Epithelial cell of esophagus (primary cell): ENCODE data around the gene KCNK7.

Experiments used
- DNase-seq: peaks from one replicate; pipeline ENCODE4 v3.0.0; 2010; ENCODE audit warnings: low read depth
- H3K4me3 ChIP-seq: 2 replicates; pipeline ENCODE4 v1.5.1; 2011; ENCODE audit warnings: mild to moderate bottlenecking, low read length, control low read depth
- TF ChIP-seq, protein P1 (sequence below): IDR thresholded peaks from 2 replicates; pipeline ENCODE4 v1.5.1; 2011; ENCODE audit warnings: low read depth, mild to moderate bottlenecking, low read length, control low read depth, inconsistent platforms; ENCODE audit not compliant: insufficient read depth; ENCODE audit errors: missing control alignments

Gene KCNK7

DNA sequence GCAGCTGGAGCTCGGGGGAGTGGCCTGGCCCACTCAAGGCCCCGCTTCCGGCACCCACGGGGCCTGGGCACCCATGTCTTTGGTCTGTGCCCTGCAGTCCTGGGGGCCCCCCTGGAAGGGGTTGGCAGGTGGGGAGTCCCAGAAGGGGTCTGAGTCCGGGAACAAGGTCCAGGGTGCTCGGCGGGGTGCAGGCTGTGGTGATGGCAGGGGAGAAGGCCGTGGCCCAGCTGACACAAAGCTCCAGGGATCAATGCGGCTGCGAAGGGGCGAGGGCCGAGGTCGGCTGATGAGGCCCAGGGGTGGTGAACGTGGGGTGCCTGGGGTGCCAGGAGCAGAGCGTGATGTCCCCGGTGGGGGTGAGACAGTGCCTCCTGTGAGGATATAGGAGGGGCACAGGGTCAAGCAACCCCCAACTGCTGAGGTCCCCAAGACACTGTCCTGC is 2.7 kb upstream of the KCNK7 start:
- no peak overlapping the region for H3K4me3 ChIP-seq
- no peak for DNase-seq
- TF ChIP-seq, protein P1, sequence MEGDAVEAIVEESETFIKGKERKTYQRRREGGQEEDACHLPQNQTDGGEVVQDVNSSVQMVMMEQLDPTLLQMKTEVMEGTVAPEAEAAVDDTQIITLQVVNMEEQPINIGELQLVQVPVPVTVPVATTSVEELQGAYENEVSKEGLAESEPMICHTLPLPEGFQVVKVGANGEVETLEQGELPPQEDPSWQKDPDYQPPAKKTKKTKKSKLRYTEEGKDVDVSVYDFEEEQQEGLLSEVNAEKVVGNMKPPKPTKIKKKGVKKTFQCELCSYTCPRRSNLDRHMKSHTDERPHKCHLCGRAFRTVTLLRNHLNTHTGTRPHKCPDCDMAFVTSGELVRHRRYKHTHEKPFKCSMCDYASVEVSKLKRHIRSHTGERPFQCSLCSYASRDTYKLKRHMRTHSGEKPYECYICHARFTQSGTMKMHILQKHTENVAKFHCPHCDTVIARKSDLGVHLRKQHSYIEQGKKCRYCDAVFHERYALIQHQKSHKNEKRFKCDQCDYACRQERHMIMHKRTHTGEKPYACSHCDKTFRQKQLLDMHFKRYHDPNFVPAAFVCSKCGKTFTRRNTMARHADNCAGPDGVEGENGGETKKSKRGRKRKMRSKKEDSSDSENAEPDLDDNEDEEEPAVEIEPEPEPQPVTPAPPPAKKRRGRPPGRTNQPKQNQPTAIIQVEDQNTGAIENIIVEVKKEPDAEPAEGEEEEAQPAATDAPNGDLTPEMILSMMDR, result no peak

DNA sequence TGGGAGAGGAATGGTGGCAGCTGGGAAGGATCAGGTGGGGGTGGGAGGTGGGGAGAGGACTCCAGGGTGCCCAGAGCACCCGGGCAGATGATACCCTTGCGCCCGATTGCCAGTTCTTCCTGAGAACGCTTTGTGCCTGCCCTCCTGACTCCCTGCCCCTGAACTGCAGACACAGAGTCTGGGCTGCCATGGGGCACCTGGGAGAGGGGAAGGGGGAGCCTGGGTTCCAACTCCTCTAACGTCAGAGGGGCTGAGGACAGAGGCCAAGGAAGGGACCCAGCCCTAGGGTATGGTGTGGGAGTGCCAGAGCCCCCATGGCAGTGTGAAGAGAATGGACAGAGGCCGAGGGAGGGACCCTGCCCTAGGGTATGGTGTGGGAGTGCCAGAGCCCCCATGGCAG is 920 bp upstream of the KCNK7 start:
- no peak overlapping the region for H3K4me3 ChIP-seq
- TF ChIP-seq, protein P1, result no peak

DNA sequence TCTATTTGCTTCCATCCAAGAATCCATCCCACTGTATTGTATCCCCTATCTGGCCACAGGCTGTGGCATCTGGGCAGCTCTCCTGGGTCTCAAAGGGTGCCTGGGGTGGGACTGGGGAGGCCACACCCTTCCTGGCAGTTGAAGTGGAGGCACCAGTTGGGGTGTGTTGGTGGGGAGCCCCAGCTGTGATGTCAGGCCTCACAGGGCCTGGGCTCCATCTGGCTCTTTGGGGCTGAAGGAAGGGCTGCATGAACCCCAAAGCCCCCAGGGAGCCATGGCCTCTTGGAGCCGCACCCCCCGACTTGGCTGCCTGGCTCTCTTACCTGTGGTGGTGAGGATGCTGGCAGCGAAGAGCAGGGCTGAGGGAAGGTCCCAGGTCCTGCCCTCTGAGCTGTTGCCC is 469 bp downstream of the KCNK7 start:
- DNase-seq, result no peak
- no peak overlapping the region for H3K4me3 ChIP-seq
- TF ChIP-seq, protein P1, result no peak

More for the DNA sequence above, 920 bp upstream of the KCNK7 start:
- no peak for DNase-seq

DNA sequence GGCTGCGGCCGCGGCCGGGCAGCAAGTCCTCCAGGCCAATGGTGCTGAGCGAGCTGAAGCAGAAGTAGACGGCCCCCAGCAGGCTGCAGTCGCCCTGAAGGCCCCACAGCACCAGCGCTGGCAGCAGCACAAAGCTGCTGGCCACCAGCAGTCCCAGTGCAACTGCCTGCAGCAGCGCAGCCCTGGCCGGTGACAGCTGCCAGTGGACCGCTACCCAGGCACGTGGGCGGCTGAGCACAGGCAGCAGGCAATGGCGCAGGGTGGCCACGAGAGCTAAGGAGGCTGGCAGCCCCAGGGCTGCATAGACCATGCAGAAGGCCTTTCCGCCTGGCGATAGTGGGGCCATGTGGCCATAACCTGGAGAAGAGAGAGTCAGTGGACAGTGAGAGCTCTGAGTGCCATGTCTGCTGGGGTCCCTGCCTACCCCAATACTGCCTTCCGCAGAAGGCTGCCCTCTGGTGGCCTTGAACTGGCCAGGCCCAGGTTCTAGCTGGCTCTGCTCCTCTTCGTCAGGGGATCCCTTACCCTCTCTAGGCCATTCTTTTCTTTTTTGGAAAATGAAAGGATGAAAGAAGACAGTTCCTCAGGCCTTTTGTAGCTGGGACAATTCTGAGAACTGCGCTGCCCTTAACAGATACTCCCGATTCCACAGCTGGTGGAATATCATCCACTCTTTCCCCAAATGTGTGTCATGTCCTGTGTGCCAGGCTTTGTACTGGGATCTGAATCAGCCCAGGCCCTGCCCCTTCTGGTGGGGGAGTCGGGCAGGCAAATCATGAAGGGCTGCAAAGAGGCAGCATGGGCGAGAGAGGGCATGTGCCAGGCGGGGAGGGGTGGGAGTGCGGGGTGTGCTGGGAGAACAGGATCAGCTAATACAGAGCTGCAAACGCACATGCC is 1.8 kb downstream of the KCNK7 start:
- H3K4me3 ChIP-seq, result no peak overlapping the region
- TF ChIP-seq, protein P1, result peak; percentile 63
- no peak for DNase-seq

DNA sequence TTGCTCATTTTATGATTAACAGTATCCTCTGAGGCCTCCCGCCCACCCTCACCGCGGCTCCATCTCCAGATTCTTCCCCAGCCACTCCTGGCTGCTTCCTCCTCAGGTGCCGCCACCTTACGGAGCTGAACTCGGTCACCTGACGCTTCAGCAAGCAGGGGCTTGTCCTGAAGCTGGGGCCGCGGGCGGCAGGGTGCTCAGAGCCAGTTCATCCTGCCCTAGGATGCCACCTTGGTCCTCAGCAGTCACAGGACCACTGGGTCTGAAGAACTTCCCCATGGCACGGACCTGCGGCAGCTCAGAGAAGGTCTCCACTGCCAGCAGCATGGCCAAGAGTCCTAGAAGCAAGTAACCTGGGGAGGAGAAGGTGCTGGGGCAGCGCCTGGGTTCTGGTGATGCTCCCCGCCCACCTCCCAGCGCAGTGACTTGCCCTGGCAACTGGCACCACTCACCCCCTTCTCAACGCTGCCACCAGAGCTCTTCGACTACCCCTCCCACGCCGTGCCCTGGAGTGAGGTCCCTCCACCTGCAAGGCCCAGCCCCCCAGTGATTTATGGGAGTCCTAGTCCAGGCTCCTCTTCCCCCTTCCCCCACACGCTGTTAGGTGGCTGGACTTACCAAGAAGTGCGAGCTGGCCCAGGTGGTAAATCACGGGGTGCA is 2.6 kb downstream of the KCNK7 start:
- DNase-seq, result peak; percentile 87
- peak overlapping the region; percentile 4 for H3K4me3 ChIP-seq
- TF ChIP-seq, protein P1, result no peak

DNA sequence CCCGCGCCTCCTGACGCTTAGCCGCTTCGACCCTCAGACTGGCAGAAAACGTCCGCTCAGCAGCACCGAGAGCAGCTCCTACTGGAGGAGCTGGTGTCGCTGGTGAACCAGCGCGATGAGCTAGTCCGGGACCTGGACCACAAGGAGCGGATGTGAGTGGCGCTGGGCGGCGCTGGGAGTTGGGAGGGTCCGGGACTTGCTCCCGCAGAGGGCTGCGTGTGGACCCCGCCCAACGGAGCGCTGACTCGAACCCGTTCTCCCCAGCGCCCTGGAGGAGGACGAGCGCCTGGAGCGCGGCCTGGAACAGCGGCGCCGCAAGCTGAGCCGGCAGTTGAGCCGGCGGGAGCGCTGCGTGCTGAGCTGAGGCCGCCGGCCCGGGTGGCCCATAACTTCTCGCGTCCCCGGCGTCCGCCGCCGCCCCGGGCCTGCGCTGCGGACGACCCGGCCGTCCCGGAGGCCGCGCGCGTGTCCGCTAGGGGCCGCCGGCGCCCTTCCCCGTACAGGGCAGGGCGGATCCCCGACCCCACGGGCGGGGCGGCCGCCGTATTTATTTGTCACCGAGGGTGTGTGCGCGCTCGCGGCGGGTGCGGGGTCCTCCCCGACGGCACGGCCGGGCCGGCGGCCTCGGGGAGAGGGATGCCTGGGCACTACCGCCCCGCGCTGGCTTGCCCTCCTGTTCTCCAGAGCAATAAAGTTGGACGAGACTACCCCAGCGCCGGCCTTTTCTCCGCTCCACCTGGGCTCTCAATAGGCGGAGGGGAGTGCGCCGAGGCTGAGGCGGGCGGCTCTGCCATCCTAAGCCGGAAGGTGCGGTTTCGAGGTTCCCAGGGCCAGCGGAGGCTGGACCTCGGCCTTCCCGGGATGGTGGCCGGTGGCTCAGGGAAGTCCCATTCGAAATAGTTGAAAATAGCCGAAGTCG is 3.4 kb downstream of the KCNK7 start:
- TF ChIP-seq, protein P1, result no peak
- H3K4me3 ChIP-seq, result peak overlapping the region; percentile 4
- peak; percentile 66 for DNase-seq
